ENCODE data around the gene SFMBT1. TPM values are rescaled to one million over a fixed set of nuclear protein-coding genes. Genes with fewer than 3 reads are reported as not detected.
A peak's percentile ranks its signal among the peaks of the same experiment; 100 is the strongest.

Gene SFMBT1
- total RNA-seq, 1 donor from 2014 or later = 19.7 TPM

- no peaks in the 10 kb centered on the region for H3K27me3 Mint-ChIP-seq
- peaks cover 4% of the 10 kb centered on the region for H3K36me3 Mint-ChIP-seq (ENCODE audit: insufficient read depth)
- H3K27ac Mint-ChIP-seq = no peak overlapping the region
- H3K4me3 Mint-ChIP-seq (ENCODE audit: low read depth) = no peak overlapping the region
- DNase-seq (ENCODE audit: low spot score, unreplicated experiment) = no peak
- peak; percentile 69 for TF ChIP-seq CTCF (IDR thresholded peaks at IDR 0.05; ENCODE audit: unreplicated experiment)
- H3K9me3 Mint-ChIP-seq (ENCODE audit: low read depth) = no peaks in the 10 kb centered on the region
- peaks cover under 1% of the 10 kb centered on the region for H3K4me1 Mint-ChIP-seq (ENCODE audit: low read depth)
Observed at GRCh38 chr3:52934630-52935530, 111.0 kb downstream of the SFMBT1 start.

DNA sequence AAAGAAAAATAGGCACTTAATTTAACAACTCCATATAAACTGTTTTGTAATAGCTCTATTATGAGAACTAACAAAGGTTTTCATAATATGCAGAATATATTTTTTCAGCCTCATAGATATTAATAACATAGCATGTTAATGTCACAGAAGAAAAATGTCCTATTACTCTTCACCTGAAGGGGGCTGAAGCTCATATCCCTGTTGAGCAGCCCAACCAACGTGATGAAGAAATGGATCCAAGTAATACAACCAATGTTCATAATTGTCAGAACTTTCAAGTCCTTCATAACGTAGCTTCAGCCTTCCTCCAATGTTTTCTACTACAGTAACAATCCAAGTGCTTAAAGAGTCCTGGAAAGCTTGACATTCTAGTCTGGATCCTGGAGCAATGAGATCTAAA lies 114.0 kb downstream of the SFMBT1 start:
- no peak overlapping the region for H3K27ac Mint-ChIP-seq
- DNase-seq (ENCODE audit: low spot score, unreplicated experiment) = no peak
- peaks cover 15% of the 10 kb centered on the region for H3K36me3 Mint-ChIP-seq (ENCODE audit: insufficient read depth)
- no peak overlapping the region for H3K4me3 Mint-ChIP-seq (ENCODE audit: low read depth)
- peaks cover 3% of the 10 kb centered on the region for H3K4me1 Mint-ChIP-seq (ENCODE audit: low read depth)
- H3K27me3 Mint-ChIP-seq = no peaks in the 10 kb centered on the region
- TF ChIP-seq CTCF (IDR thresholded peaks at IDR 0.05; ENCODE audit: unreplicated experiment) = no peak
- H3K9me3 Mint-ChIP-seq (ENCODE audit: low read depth) = no peaks in the 10 kb centered on the region

DNA sequence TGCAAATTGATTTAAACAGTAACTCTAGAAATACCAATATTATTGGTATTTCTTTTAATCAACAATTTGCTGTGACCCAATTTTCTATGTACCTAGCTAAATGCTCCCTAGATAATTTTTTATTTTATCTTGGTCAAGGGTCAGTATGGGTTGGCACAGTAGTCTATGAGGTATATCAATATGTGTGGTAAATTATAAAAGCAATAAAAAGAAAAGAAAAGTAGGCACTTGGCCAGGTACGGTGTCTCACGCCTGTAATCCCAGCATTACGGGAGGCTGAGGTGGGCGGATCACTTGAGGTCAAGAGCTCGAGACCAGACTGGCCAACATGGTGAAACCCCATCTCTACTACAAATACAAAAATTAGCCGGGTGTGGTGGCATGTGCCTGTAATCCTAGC lies 114.5 kb downstream of the SFMBT1 start:
- Mint-ChIP-seq H3K9me3 (ENCODE audit: low read depth) (no peaks in the 10 kb centered on the region), H3K27ac (no peak overlapping the region), H3K4me1 (ENCODE audit: low read depth) (peaks cover 3% of the 10 kb centered on the region), H3K36me3 (ENCODE audit: insufficient read depth) (peaks cover 15% of the 10 kb centered on the region), H3K4me3 (ENCODE audit: low read depth) (no peak overlapping the region), H3K27me3 (no peaks in the 10 kb centered on the region)
- DNase-seq (ENCODE audit: low spot score, unreplicated experiment) = no peak
- TF ChIP-seq CTCF (IDR thresholded peaks at IDR 0.05; ENCODE audit: unreplicated experiment) = no peak

GRCh38 chr3:52930748-52931147 lies 115.1 kb downstream of the SFMBT1 start:
- H3K4me1 Mint-ChIP-seq (ENCODE audit: low read depth) = peaks cover 3% of the 10 kb centered on the region
- H3K27me3 Mint-ChIP-seq = no peaks in the 10 kb centered on the region
- no peak for TF ChIP-seq CTCF (IDR thresholded peaks at IDR 0.05; ENCODE audit: unreplicated experiment)
- H3K4me3 Mint-ChIP-seq (ENCODE audit: low read depth) = no peak overlapping the region
- peaks cover 15% of the 10 kb centered on the region for H3K36me3 Mint-ChIP-seq (ENCODE audit: insufficient read depth)
- no peaks in the 10 kb centered on the region for H3K9me3 Mint-ChIP-seq (ENCODE audit: low read depth)
- no peak for DNase-seq (ENCODE audit: low spot score, unreplicated experiment)
- H3K27ac Mint-ChIP-seq = no peak overlapping the region

DNA sequence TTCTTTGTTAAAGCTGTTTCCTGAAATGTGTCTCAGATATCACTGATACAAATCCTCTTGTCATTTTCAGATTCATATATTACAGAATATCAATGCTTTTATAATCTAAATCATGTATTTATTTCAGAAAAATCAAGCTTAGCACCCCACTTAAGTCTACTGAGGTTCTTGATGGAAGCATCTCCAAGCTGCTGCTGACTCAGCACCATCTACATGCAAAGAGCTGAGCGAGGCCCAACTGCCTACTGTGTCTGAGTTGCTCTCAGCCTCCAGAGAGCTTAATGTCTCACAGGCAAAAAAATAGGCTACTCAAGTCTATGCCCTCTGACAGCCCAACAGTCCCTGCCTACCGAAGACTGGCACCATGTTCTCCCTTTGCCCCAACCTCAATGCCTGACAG lies 119.3 kb downstream of the SFMBT1 start:
- peaks cover 18% of the 10 kb centered on the region for H3K36me3 Mint-ChIP-seq (ENCODE audit: insufficient read depth)
- DNase-seq (ENCODE audit: low spot score, unreplicated experiment) = no peak
- no peak overlapping the region for H3K27ac Mint-ChIP-seq
- no peaks in the 10 kb centered on the region for H3K9me3 Mint-ChIP-seq (ENCODE audit: low read depth)
- no peak for TF ChIP-seq CTCF (IDR thresholded peaks at IDR 0.05; ENCODE audit: unreplicated experiment)
- no peaks in the 10 kb centered on the region for H3K27me3 Mint-ChIP-seq
- peaks cover 3% of the 10 kb centered on the region for H3K4me1 Mint-ChIP-seq (ENCODE audit: low read depth)
- H3K4me3 Mint-ChIP-seq (ENCODE audit: low read depth) = no peak overlapping the region
